Measurements from ENCODE around the gene CDO1. TPM values are rescaled to one million over a fixed set of nuclear protein-coding genes. Genes with fewer than 3 reads are reported as not detected.
A peak's percentile ranks its signal among the peaks of the same experiment; 100 is the strongest.

Gene CDO1
- total RNA-seq, 1 experiment from 2014 or later = 13.2 TPM

DNA sequence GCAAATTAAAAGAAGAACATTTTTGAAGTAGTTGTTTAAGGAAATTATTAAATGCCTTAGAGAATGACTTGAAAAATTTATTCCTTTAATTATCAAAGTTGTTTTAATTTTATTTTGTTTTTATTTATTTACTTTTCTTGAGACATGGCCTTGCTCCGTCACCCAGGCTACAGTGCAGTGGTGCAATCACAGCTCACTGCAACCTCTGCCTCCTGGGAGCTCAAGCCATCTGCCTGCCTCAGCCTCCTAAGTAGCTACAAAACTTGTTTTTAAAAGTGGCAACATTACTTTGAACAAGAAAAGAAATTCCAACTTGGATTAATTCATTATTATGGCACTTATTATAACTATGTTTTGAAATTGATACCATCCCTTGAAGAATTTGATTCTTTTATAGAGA lies 29.0 kb downstream of the CDO1 start:
- TF ChIP-seq, protein P1, sequence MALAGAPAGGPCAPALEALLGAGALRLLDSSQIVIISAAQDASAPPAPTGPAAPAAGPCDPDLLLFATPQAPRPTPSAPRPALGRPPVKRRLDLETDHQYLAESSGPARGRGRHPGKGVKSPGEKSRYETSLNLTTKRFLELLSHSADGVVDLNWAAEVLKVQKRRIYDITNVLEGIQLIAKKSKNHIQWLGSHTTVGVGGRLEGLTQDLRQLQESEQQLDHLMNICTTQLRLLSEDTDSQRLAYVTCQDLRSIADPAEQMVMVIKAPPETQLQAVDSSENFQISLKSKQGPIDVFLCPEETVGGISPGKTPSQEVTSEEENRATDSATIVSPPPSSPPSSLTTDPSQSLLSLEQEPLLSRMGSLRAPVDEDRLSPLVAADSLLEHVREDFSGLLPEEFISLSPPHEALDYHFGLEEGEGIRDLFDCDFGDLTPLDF (CRISPR knock-in tag; IDR thresholded peaks at IDR 0.05) = no peak
- TF ChIP-seq ARID4B (CRISPR knock-in tag; IDR thresholded peaks at IDR 0.05; ENCODE audit: borderline replicate concordance) (no peak), CBFB (CRISPR knock-in tag; IDR thresholded peaks at IDR 0.05; ENCODE audit: low read depth) (no peak), USF1 (CRISPR knock-in tag; IDR thresholded peaks at IDR 0.05) (no peak), TEAD1 (CRISPR knock-in tag; IDR thresholded peaks at IDR 0.05) (no peak), GRHL2 (CRISPR knock-in tag; IDR thresholded peaks at IDR 0.05; ENCODE audit: insufficient replicate concordance, severe bottlenecking) (no peak), ZNF138 (CRISPR knock-in tag; conservative IDR thresholded peaks at IDR 0.05) (no peak)
- Mint-ChIP-seq H3K27me3 (ENCODE audit: low read depth) (no peaks in the 10 kb centered on the region), H3K36me3 (no peaks in the 10 kb centered on the region), H3K27ac (no peak overlapping the region), H3K9me3 (peaks cover 16% of the 10 kb centered on the region), H3K4me3 (no peak overlapping the region), H3K4me1 (peaks cover 17% of the 10 kb centered on the region)
- DNase-seq (ENCODE audit: low spot score) (no peak), ATAC-seq (no peak)
- POLR2A ChIA-PET = no interaction called here
- CTCF ChIA-PET = no interaction called here

DNA sequence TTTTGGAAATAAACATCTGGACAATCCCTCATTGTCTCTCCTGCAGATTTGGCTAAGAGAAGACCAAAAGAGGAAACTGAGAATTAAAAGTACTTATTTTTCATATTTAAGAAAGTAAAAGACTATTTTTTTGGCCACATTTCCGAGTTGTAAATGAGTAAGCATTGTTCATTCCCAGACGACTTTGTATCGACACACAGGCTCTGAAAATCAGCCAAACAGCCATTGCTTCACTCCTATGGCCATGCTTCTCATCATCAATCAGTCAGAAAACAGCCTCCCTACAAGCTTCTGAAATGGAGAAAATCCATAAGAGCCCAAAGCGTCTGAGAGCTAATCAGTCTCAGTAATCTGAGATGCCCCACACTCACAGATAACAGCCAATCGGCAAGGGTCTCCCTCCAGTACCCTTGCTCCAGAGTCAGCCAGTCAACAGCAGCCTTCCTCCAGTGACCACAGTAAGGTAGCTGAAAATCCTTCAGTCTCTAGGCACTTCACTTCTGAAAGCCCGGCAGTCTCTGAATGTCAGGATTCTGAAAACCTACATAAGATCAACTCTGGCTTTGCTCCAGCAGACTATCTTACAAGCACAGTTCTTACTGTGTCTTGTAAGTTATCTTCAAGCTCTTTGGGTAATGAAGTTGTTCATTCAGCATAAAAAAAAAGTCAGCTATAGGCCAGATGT lies 30.9 kb downstream of the CDO1 start:
- TF ChIP-seq CREB1 (CRISPR knock-in tag; IDR thresholded peaks at IDR 0.05) (no peak), CBFB (CRISPR knock-in tag; IDR thresholded peaks at IDR 0.05; ENCODE audit: low read depth) (no peak), ZBTB43 (CRISPR knock-in tag; IDR thresholded peaks at IDR 0.05) (no peak), ATF2 (CRISPR knock-in tag; IDR thresholded peaks at IDR 0.05; ENCODE audit: borderline replicate concordance, low read depth) (no peak), MYBL2 (CRISPR knock-in tag; IDR thresholded peaks at IDR 0.05) (no peak), CREM (CRISPR knock-in tag; IDR thresholded peaks at IDR 0.05) (no peak), GTF2I (CRISPR knock-in tag; conservative IDR thresholded peaks at IDR 0.05) (no peak), E2F5 (CRISPR knock-in tag; IDR thresholded peaks at IDR 0.05) (no peak), TCF7 (CRISPR knock-in tag; IDR thresholded peaks at IDR 0.05; ENCODE audit: low read depth) (no peak), ARID4B (CRISPR knock-in tag; IDR thresholded peaks at IDR 0.05; ENCODE audit: borderline replicate concordance) (no peak)
- TF ChIP-seq, protein P2, sequence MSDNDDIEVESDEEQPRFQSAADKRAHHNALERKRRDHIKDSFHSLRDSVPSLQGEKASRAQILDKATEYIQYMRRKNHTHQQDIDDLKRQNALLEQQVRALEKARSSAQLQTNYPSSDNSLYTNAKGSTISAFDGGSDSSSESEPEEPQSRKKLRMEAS (CRISPR knock-in tag; IDR thresholded peaks at IDR 0.05) = no peak
- H3K36me3 Mint-ChIP-seq = no peaks in the 10 kb centered on the region
- no peak overlapping the region for H3K4me3 Mint-ChIP-seq
- H3K27me3 Mint-ChIP-seq (ENCODE audit: low read depth) = no peaks in the 10 kb centered on the region
- DNase-seq (ENCODE audit: low spot score) (peak; percentile 47), ATAC-seq (peak; percentile 100)
- ChIA-PET POLR2A (interaction anchor here (0.7 to 1.1 kb wide), 2 partner anchors 14 to 31 kb away, joined by 3 to 4 read pairs; partner anchors contain the start of gene CDO1), CTCF (interaction anchor here (0.7 to 1.3 kb wide), 4 partner anchors 16 to 169 kb away, joined by 3 to 8 read pairs (median 3); no protein-coding TSS in a partner anchor)
- peaks cover 15% of the 10 kb centered on the region for H3K9me3 Mint-ChIP-seq
- peaks cover 17% of the 10 kb centered on the region for H3K4me1 Mint-ChIP-seq
- H3K27ac Mint-ChIP-seq = peak overlapping the region; percentile 54

Data from WTC11 (cell line).